Measurements from ENCODE around the gene FAM110A.

DNA sequence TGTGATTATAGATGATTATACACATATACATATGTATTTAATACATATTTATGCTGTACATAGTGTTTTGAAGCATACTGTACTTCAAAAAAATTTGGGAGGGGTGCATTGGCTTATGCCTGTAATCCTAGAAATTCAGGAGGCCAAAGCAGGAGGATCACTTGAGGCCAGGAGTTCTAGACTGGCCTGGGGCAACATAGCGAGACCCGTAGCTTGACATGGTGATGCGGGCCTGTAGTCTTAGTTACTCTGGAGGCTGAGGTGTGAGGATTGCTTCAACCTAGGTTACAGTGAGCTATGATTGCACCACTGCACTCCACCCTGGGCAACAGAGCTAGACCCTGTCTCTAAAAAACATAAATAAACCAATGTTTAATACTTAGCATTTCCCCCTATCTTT lies 1.6 kb upstream of the FAM110A start:
- no peak for TF ChIP-seq POLR2A (IDR thresholded peaks at IDR 0.05)
- no peak for TF ChIP-seq CTCF (IDR thresholded peaks at IDR 0.05)

All from body of pancreas (tissue), 4 donors.